GM21717 (cell line): ENCODE results near the gene NMUR1.

Experiments used
- ATAC-seq: cut with Tn5 transposase; IDR thresholded peaks from one replicate; pipeline ENCODE4 v1.9.1; 2021; ENCODE audit warnings: mild to moderate bottlenecking, moderate library complexity; ENCODE audit not compliant: unreplicated experiment

Gene NMUR1

GRCh38 chr2:231554327-231554726, 24.1 kb upstream of the NMUR1 start:
- ATAC-seq: no peak

- ATAC-seq: no peak
Observed at GRCh38 chr2:231552752-231553151, 22.5 kb upstream of the NMUR1 start.

- no peak for ATAC-seq
Observed at GRCh38 chr2:231549446-231550239, 19.4 kb upstream of the NMUR1 start.

- no peak for ATAC-seq
Observed at GRCh38 chr2:231548752-231549151, 18.5 kb upstream of the NMUR1 start.

- ATAC-seq: no peak
Observed at GRCh38 chr2:231547315-231548110, 17.3 kb upstream of the NMUR1 start.

GRCh38 chr2:231546014-231546715, 15.9 kb upstream of the NMUR1 start:
- no peak for ATAC-seq

- ATAC-seq: peak; percentile 99
Observed at GRCh38 chr2:231545105-231545902, 15.1 kb upstream of the NMUR1 start.

GRCh38 chr2:231542136-231542535, 11.9 kb upstream of the NMUR1 start:
- no peak for ATAC-seq

- ATAC-seq: no peak
Observed at GRCh38 chr2:231541645-231542044, 11.4 kb upstream of the NMUR1 start.

GRCh38 chr2:231539991-231540390, 9.7 kb upstream of the NMUR1 start:
- ATAC-seq: no peak

GRCh38 chr2:231535961-231536360, 5.7 kb upstream of the NMUR1 start:
- ATAC-seq: no peak

- ATAC-seq: no peak
Observed at GRCh38 chr2:231533777-231534125, 3.5 kb upstream of the NMUR1 start.

- ATAC-seq: no peak
Observed at GRCh38 chr2:231533086-231533776, 3.0 kb upstream of the NMUR1 start.

- no peak for ATAC-seq
Observed at GRCh38 chr2:231532756-231533035, 2.5 kb upstream of the NMUR1 start.

GRCh38 chr2:231531883-231532755, 1.9 kb upstream of the NMUR1 start:
- no peak for ATAC-seq

- ATAC-seq: no peak
Observed at GRCh38 chr2:231531466-231531865, 1.2 kb upstream of the NMUR1 start.

GRCh38 chr2:231528636-231529030, 1.6 kb downstream of the NMUR1 start:
- ATAC-seq: no peak

- ATAC-seq: no peak
Observed at GRCh38 chr2:231527955-231528635, 2.1 kb downstream of the NMUR1 start.

GRCh38 chr2:231527091-231527395, 3.2 kb downstream of the NMUR1 start:
- no peak for ATAC-seq
